Sigmoid colon (tissue), 7 donors: Measurements from ENCODE around the gene FYTTD1. TPM values are rescaled to one million over a fixed set of nuclear protein-coding genes. Genes with fewer than 3 reads are reported as not detected.

ENCODE experiments used
- DNase-seq: peaks from one replicate; pipeline ENCODE4 v3.0.0-alpha.2; 2019
- H3K27ac ChIP-seq, 4 donors: fragments of 200-600 bp; sonication (generic); one replicate each; pipeline ENCODE4 v1.5.1; 2016 to 2019; ENCODE audit warnings: mild to moderate bottlenecking in 1 of 4
- H3K27me3 ChIP-seq, 3 donors: fragments of 200-600 bp; sonication (generic); one replicate each; pipeline ENCODE4 v1.5.1; 2019; ENCODE audit warnings: mild to moderate bottlenecking in 1 of 3
- H3K36me3 ChIP-seq, 4 donors: fragments of 200-600 bp; sonication (generic); one replicate each; pipeline ENCODE4 v1.5.1; 2016 to 2019
- H3K4me1 ChIP-seq, 4 donors: fragments of 200-600 bp; sonication (generic); one replicate each; pipeline ENCODE4 v1.5.1; 2017 to 2019
- H3K4me3 ChIP-seq, 4 donors: fragments of 200-600 bp; sonication (generic); one replicate each; pipeline ENCODE4 v1.5.1; 2017 to 2019; ENCODE audit warnings: mild to moderate bottlenecking in 2 of 4, moderate library complexity in 1 of 4
- H3K9me3 ChIP-seq, 4 donors: fragments of 200-600 bp in 3 of 4; sonication (generic) in 3 of 4; one replicate each; pipeline versions ENCODE4 v1.5.1 to v1.6.1; 2013 to 2019
- CTCF ChIP-seq, 4 experiments: fragments of 450-650 bp in 3 of 4; fragments of 200-600 bp in 1 of 4; IDR thresholded peaks; one replicate each; pipeline ENCODE4 v1.5.1; 2016 to 2019; ENCODE audit warnings: antibody characterized with exemption in 4 of 4, mild to moderate bottlenecking in 3 of 4, moderate library complexity in 2 of 4
- EP300 ChIP-seq, 4 donors: sonication (generic); formaldehyde crosslinking; IDR thresholded peaks; one replicate each; pipeline ENCODE4 v1.6.1; 2017; ENCODE audit warnings: antibody characterized with exemption in 4 of 4
- POLR2A ChIP-seq, 2 donors: fragments of 450-650 bp; IDR thresholded peaks; one replicate each; pipeline ENCODE4 v1.6.1; 2016; ENCODE audit warnings: antibody characterized with exemption in 2 of 2, mild to moderate bottlenecking in 2 of 2, moderate library complexity in 2 of 2
- POLR2AphosphoS5 ChIP-seq, 4 donors: sonication (generic); formaldehyde crosslinking; IDR thresholded peaks; one replicate each; pipeline ENCODE4 v1.6.1; 2017; ENCODE audit warnings: antibody characterized with exemption in 4 of 4
- WGBS, 2 donors: extraction: QIAGEN DNeasy Blood & Tissue Kit; methylation state at CpG; one replicate each; pipeline ENCODE4 v1.1.7; 2013; 5-methylcytosine and 5-hydroxymethylcytosine counted together
- intact Hi-C: fragments of 100-400 bp; cut with DNase I; formaldehyde crosslinking; loops from one replicate; pipeline ENCODE4 v1.15.1; 2023
- polyA plus RNA-seq, 3 donors: library from polyadenylated mRNA; stranded (reverse); fragments of 200-250 nt; gene quantifications; one replicate each; pipeline ENCODE4 v1.2.3, GENCODE V29; 2013
- total RNA-seq, 4 donors: library from RNA; depleted of rRNA; stranded (reverse); fragments of >200 nt; gene quantifications; one replicate each; pipeline ENCODE4 v1.1.0, GENCODE V29; 2016
- donor health status: healthy with polysubstance abuse.
- donor health status: Bipolar disorder and iron deficiency.
- donor health status: healthy.

Gene FYTTD1
- total and polyA plus RNA-seq, 7 donors, result 11.4 to 63.9 (median 46.4) TPM

GRCh38 chr3:197782230-197782629 lies 32.5 kb downstream of the FYTTD1 start:
- 66 to 82% methylated on average over 4 of the region's 4 CpGs for WGBS, 2 donors
- TF ChIP-seq CTCF (IDR thresholded peaks at IDR 0.05) (no peak), POLR2AphosphoS5 (IDR thresholded peaks at IDR 0.05) (no peak), POLR2A (IDR thresholded peaks at IDR 0.05) (no peak), EP300 (IDR thresholded peaks at IDR 0.05) (no peak)
- no peaks in the 10 kb centered on the region for H3K27me3 ChIP-seq
- no peak overlapping the region for H3K4me3 ChIP-seq
- peaks cover 24 to 76% (median 39%) of the 10 kb centered on the region in 4 donors for H3K36me3 ChIP-seq
- DNase-seq, result no peak
- H3K4me1 ChIP-seq, result no peaks in the 10 kb centered on the region
- H3K27ac ChIP-seq, result no peak overlapping the region
- H3K9me3 ChIP-seq, result no peaks in the 10 kb centered on the region
- intact Hi-C loops, result no loop called here

- Histone ChIP-seq H3K27ac (no peak overlapping the region), H3K4me3 (no peak overlapping the region), H3K36me3 (peaks cover 9 to 58% (median 22%) of the 10 kb centered on the region in 4 donors), H3K9me3 (no peaks in the 10 kb centered on the region), H3K27me3 (no peaks in the 10 kb centered on the region), H3K4me1 (no peaks in the 10 kb centered on the region)
- TF ChIP-seq POLR2AphosphoS5 (IDR thresholded peaks at IDR 0.05) (no peak), CTCF (IDR thresholded peaks at IDR 0.05) (no peak), EP300 (IDR thresholded peaks at IDR 0.05) (no peak), POLR2A (IDR thresholded peaks at IDR 0.05) (no peak)
- intact Hi-C loops, result no loop called here
- 85 to 94% methylated on average over 7 of the region's 7 CpGs for WGBS, 2 donors
- DNase-seq, result no peak
These were observed 34.4 kb downstream of the FYTTD1 start for GRCh38 chr3:197784019-197784585.

- intact Hi-C loops, result no loop called here
- no peak for TF ChIP-seq CTCF (IDR thresholded peaks at IDR 0.05)
- H3K27ac ChIP-seq, result no peak overlapping the region
- DNase-seq, result no peak
- no peak overlapping the region for H3K4me3 ChIP-seq
- H3K4me1 ChIP-seq, result peaks cover 0 to 6% (median 0%) of the 10 kb centered on the region in 4 donors
- peaks cover 0 to 25% (median 1%) of the 10 kb centered on the region in 4 donors for H3K36me3 ChIP-seq
- no peaks in the 10 kb centered on the region for H3K9me3 ChIP-seq
- H3K27me3 ChIP-seq, result no peaks in the 10 kb centered on the region
- WGBS, 2 donors, result 25 to 71% methylated on average over 1 of the region's 1 CpG
These were observed 37.7 kb downstream of the FYTTD1 start for GRCh38 chr3:197787412-197787811.

GRCh38 chr3:197789309-197789708 lies 39.6 kb downstream of the FYTTD1 start:
- peaks cover 0 to 23% (median 17%) of the 10 kb centered on the region in 4 donors for H3K4me1 ChIP-seq
- H3K9me3 ChIP-seq, result no peaks in the 10 kb centered on the region
- H3K36me3 ChIP-seq, result peaks cover 0 to 6% (median 0%) of the 10 kb centered on the region in 4 donors
- no peak for DNase-seq
- WGBS, 2 donors, result 97 to 98% methylated on average over 3 of the region's 3 CpGs
- no peaks in the 10 kb centered on the region for H3K27me3 ChIP-seq
- intact Hi-C loops, result no loop called here
- no peak for TF ChIP-seq CTCF (IDR thresholded peaks at IDR 0.05)
- no peak for TF ChIP-seq POLR2AphosphoS5 (IDR thresholded peaks at IDR 0.05)
- TF ChIP-seq EP300 (IDR thresholded peaks at IDR 0.05), result no peak
- TF ChIP-seq POLR2A (IDR thresholded peaks at IDR 0.05), result no peak
- no peak overlapping the region for H3K4me3 ChIP-seq
- no peak overlapping the region for H3K27ac ChIP-seq

GRCh38 chr3:197790033-197790432 lies 40.4 kb downstream of the FYTTD1 start:
- intact Hi-C loops, result no loop called here
- Histone ChIP-seq H3K9me3 (no peaks in the 10 kb centered on the region), H3K27me3 (no peaks in the 10 kb centered on the region), H3K27ac (peak overlapping the region in 3 of 4 donors; percentile 96), H3K4me1 (peaks cover 0 to 26% (median 19%) of the 10 kb centered on the region in 4 donors), H3K36me3 (no peaks in the 10 kb centered on the region), H3K4me3 (no peak overlapping the region)
- 46 to 77% methylated on average over 1 of the region's 1 CpG for WGBS, 2 donors
- TF ChIP-seq POLR2A (IDR thresholded peaks at IDR 0.05), result no peak
- no peak for DNase-seq
